Activated T-cell treated with anti-CD3 and anti-CD28 coated beads, Interleukin-2, amount 50 U/mL, for 4 hours (primary cell): ENCODE results near the gene CTSS. TPM values are rescaled to one million over a fixed set of nuclear protein-coding genes. Genes with fewer than 3 reads are reported as not detected.
"Not testable (repeated sequence)": the region's sequence is repeated elsewhere in the genome, so short reads cannot be mapped to it uniquely, and the experiment has no call there.

Experiments used
- ATAC-seq, 2 donors: fragments of 200-7000 bp; cut with Tn5 transposase; one replicate each; pipeline ENCODE4 v1.10.0; 2021
- DNase-seq: peaks from one replicate; pipeline ENCODE4 v3.0.0-alpha.2; 2020
- H3K27me3 Mint-ChIP-seq: one replicate; pipeline ENCODE4 v1.8.0; 2021; ENCODE audit warnings: low read depth, mixed read lengths
- H3K36me3 Mint-ChIP-seq: one replicate; pipeline ENCODE4 v1.8.0; 2022; ENCODE audit warnings: mixed read lengths; ENCODE audit not compliant: insufficient read depth
- H3K4me1 Mint-ChIP-seq: one replicate; pipeline ENCODE4 v1.8.0; 2021; ENCODE audit warnings: low read depth, mixed read lengths
- H3K4me3 Mint-ChIP-seq: one replicate; pipeline ENCODE4 v1.8.0; 2021; ENCODE audit warnings: mild to moderate bottlenecking, moderate library complexity, mixed read lengths
- H3K9me3 Mint-ChIP-seq: one replicate; pipeline ENCODE4 v1.8.0; 2021; ENCODE audit warnings: mixed read lengths
- total RNA-seq, 3 donors: library from RNA; stranded (reverse); gene quantifications; one replicate each; pipeline ENCODE4 v1.2.1, GENCODE V29; 2021

CTSS gene
- total RNA-seq: 10 to 100 TPM; 37.3 to 41.2 (median 37.4) TPM

DNA sequence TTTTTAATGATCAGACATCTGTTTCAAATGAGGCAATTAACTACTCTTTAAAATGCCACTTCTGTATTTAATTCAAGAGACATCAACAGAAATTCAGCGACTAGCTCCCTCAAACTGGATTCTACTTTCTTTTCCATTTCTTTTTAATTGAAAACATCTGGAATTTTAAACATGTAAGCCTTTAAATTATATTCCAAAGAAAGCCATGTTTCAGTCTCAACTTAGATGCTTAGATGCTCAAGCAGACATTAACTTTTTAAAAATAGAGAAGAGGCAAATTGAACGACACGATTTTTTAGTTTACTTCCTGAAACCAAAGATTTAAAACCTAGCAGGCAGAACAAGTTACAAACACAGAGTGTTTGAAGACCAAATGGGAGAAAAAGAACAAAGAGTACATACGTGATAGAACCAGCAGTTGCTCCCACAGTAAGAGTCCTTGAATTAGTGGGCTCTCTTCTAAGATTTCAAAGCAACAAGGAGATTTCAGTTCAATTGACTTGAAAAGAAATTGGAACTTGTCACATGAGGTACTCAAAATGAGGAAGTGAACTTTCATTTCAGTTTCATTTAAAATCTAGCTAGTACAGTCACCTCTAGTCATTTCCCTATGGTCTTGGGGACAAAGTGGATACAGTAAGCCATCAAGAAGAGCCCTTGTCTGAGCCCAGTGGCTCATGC is at the start of gene CTSS:
Gene CTSS, minus strand, starts transcription at position 483 of the 681 bp plus-strand sequence. CDS start 1,015 bp downstream, outside the sequence.
- Mint-ChIP-seq H3K9me3 (no peaks in the 10 kb centered on the region), H3K4me1 (peaks cover 41% of the 10 kb centered on the region), H3K4me3 (peak within 1 kb of the TSS; percentile 97), H3K36me3 (peaks cover 13% of the 10 kb centered on the region), H3K27me3 (no peaks in the 10 kb centered on the region)
- peak; percentile 96 for ATAC-seq
- DNase-seq: no peak

DNA sequence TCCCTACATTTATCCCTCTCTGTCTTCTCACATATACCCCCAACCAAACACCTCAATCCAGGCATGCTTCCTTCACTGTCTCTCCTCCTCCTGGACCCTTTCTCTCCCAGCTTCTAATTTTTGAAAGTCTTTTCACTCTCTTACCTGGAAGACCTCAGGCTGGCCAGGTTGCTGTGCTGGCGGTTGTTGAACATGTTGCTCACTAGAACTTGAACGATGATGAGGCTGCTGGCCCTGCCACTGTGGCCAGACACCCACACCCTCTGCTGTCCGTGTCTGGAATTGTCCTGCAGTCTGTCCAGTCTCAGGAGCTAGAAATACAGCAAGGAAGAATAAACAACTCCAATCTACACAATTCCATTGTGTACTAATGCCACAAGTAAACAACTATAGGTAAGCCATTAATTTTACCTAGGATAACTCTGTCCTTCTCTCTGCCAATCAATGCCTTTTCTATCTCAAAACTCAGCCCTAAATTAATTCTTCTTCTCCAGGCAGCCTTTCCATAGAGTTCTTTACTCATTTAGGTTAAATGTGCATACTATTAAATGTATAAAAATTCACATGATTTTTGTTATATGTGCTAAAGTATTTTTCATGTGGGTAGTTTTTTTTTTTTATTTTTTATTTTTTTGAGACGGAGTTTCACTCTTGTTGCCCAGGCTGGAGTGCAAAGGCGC is 47.6 kb upstream of the CTSS start:
- Mint-ChIP-seq H3K4me3 (no peak overlapping the region), H3K27me3 (no peaks in the 10 kb centered on the region), H3K9me3 (no peaks in the 10 kb centered on the region), H3K4me1 (peaks cover 1% of the 10 kb centered on the region), H3K36me3 (peaks cover 18% of the 10 kb centered on the region)
- no peak for DNase-seq
- no peak for ATAC-seq

DNA sequence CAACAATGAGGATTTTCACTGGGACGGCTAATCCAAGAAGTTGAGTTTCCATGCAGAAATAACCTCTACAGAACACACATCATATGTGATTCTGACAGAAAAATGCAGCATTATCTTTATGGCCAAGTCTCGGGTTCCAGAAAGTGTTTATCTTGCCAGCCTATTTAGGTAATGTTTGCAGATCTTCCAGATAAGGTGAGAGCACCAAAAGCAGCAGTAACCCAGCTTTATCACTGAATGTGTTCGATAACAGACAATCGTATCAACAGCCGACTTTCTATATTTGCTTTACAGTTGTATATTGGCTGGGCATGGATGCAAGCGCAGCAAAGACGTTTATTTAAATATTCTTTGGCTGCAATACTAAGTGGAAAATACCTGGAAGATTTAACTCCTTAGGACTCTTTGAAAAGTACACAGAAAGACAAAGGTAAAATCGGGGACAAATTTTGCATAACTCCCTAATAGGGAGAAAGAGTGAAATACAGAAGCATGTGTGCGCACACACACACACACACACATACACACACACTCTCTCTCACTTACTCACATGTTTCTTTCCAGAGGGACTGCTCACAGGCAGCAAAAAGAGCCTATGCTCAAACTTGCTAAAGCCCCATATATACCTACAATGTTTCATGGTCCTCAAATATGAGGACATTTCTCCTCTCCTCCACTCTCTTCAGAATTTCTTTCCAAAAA is 45.5 kb upstream of the CTSS start:
- Mint-ChIP-seq H3K36me3 (peaks cover 8% of the 10 kb centered on the region), H3K4me1 (peaks cover 8% of the 10 kb centered on the region), H3K9me3 (no peaks in the 10 kb centered on the region), H3K27me3 (no peaks in the 10 kb centered on the region), H3K4me3 (no peak overlapping the region)
- ATAC-seq (no peak), DNase-seq (no peak)

DNA sequence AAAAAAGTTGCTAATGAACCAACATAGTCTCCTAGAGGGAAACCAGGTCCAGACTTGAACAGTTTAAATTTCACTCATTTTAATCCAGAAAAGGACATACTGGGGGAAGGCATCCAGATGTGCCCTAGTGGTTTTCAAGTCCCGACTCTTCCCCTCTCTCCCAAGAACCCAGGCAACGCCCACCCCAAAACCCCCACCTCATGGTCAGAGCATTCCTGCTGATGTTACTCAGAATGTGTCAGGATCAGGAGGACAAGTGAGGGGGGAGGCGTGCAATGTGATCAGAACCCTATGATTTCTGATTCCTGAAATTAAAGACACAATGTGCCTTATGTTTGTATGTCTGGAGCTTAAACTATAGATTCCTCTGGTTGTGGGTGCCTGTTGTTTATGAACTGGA is 44.1 kb upstream of the CTSS start:
- Mint-ChIP-seq H3K4me1 (peaks cover 8% of the 10 kb centered on the region), H3K4me3 (no peak overlapping the region), H3K27me3 (no peaks in the 10 kb centered on the region), H3K9me3 (no peaks in the 10 kb centered on the region), H3K36me3 (peaks cover 4% of the 10 kb centered on the region)
- no peak for ATAC-seq
- DNase-seq: no peak

DNA sequence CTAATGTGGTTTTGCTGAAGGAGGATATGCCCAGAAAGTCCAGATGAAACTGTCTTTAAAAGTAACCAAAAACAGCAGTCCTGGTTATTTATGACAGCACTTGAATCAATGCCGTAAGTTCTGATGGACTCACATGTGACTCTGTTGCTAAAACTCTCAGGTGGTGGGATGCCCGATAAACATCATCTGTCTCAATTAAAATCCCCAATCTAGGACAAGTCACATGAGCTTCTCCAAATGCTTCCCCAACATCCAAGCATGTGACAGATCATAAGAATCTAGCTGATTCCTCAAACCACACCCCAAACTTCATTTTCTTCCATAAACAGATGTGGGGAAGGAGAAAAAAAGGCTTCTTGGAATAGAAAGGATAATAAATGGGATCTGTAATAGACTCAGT is 43.3 kb upstream of the CTSS start:
- peaks cover 8% of the 10 kb centered on the region for H3K4me1 Mint-ChIP-seq
- ATAC-seq (no peak), DNase-seq (no peak)
- peaks cover under 1% of the 10 kb centered on the region for H3K36me3 Mint-ChIP-seq
- no peak overlapping the region for H3K4me3 Mint-ChIP-seq
- H3K9me3 Mint-ChIP-seq: no peaks in the 10 kb centered on the region
- H3K27me3 Mint-ChIP-seq: no peaks in the 10 kb centered on the region

DNA sequence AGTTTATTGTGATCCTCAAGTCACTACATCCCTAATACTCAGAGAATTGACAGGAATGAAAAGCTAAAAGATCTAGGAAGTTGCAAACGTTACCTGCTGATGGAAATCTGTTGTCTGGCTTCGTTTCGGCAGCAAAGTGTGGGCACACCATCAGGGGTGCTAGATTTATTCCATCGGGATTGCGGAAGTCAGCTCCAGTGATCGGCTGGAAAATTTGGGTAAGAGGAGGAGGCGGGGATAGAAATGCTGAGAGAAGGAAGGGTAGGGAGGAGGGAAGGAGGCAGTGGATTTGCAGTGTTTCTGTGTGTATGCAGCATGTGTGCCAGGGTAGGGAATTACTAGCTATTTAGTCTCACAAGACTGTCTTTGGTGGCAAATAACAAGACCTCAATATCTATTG is 42.5 kb upstream of the CTSS start, which contains the start of gene CTSK:
Gene CTSK, minus strand, starts transcription at position 140 of the 400 bp plus-strand sequence. CDS start 1,455 bp downstream, outside the sequence.
- Mint-ChIP-seq H3K27me3 (no peaks in the 10 kb centered on the region), H3K9me3 (no peaks in the 10 kb centered on the region), H3K4me1 (peaks cover 8% of the 10 kb centered on the region), H3K36me3 (peaks cover 4% of the 10 kb centered on the region), H3K4me3 (peak within 1 kb of the TSS; percentile 14)
- DNase-seq (no peak), ATAC-seq (no peak)

DNA sequence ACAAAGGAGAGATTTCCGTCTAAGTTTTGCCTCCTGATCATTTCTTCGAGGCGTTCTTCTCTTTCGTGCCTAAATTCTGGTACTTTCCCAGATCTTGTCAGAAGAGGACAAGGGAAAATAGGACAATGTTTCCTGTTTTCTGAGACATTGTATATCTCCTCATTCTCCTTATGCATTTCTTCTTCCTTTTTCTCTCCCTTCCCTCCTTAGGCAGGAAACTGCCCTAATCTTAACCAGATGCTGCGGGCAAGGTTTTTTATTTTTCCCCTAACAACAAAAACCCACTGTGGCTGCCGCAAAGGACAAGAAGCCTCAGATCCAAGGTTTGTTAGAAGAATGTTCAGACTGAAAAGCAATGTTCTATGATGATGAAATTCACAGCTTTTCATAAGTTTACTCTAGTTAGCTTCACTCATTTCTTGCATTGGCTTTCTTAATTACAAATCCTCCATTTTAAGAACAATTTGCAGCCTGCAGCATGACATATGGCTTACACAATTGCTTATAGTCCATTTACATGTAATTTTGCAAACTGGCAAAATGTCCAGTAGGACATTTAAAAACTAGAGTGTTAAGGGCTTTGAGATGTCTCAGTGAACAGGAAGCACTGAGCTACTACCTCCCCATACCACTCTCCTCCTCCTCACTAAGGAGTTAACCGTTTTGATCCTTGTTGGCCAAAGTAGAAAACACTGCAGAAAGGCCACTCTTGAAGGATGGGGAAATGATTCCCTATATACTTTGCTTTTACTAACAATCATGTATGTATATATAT is 41.9 kb upstream of the CTSS start:
- peaks cover 5% of the 10 kb centered on the region for H3K36me3 Mint-ChIP-seq
- no peaks in the 10 kb centered on the region for H3K27me3 Mint-ChIP-seq
- peaks cover 8% of the 10 kb centered on the region for H3K4me1 Mint-ChIP-seq
- H3K9me3 Mint-ChIP-seq: no peaks in the 10 kb centered on the region
- DNase-seq (no peak), ATAC-seq (no peak)
- H3K4me3 Mint-ChIP-seq: peak overlapping the region; percentile 14

DNA sequence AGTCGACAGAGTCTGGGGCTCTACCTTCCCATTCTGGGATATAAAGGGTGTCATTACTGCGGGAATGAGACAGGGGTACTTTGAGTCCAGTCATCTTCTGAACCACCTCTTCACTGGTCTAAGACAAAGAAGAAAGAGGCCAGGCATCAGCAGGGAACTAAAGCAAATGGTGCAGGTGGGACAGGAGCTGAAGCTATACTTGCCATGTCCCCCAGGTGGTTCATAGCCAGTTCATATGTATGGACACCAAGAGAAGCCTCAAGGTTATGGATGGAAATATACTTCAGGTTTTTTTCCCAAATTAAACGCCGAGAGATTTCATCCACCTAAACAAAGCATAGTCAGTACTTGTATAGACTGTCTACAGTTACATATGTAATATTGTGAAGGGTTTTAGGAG is 40.3 kb upstream of the CTSS start:
- Mint-ChIP-seq H3K9me3 (no peaks in the 10 kb centered on the region), H3K27me3 (no peaks in the 10 kb centered on the region), H3K4me1 (peaks cover 8% of the 10 kb centered on the region), H3K4me3 (no peak overlapping the region), H3K36me3 (peaks cover 5% of the 10 kb centered on the region)
- DNase-seq: no peak
- no peak for ATAC-seq

DNA sequence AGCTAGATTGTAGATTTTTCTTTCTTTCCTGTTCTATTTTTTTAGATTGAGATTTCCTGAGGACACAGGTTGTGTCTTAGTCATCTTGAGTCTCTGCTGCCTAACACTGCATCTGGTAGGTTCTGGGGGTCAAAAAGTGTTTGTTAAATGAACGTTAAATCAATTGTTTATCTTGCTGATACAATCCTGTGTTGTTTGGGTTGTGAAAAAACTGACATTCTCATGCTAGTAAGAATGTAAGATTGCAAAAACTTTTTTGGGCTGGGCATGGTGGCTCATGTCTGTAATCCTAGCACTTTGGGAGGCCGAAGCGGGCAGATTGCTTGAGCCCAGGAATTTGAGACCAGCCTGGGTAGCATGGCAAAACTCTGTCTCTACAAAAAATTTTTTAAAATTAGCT is 39.1 kb upstream of the CTSS start:
- no peaks in the 10 kb centered on the region for H3K9me3 Mint-ChIP-seq
- peaks cover 5% of the 10 kb centered on the region for H3K36me3 Mint-ChIP-seq
- H3K4me1 Mint-ChIP-seq: peaks cover 8% of the 10 kb centered on the region
- no peak overlapping the region for H3K4me3 Mint-ChIP-seq
- no peak for DNase-seq
- ATAC-seq: no peak
- H3K27me3 Mint-ChIP-seq: no peaks in the 10 kb centered on the region

DNA sequence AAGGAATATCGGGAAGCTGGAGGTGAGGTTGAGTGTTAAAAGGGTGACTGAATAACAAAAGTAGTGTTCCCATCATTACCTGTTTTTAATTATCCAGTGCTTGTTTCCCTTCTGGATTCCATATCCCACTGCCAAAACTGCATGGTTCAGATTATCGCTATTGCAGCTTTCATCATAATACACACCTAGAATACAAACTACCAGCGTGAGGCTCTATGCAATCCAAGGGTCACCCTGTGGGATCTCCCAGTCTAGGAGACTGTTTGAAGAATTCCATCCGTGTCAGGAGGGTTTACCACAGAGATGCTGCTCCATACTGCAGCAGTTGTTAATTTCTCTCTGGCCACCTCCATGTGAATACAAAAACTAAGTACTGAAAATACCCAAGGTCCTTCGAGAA is 33.5 kb upstream of the CTSS start:
- DNase-seq (no peak), ATAC-seq (no peak)
- H3K4me3 Mint-ChIP-seq: no peak overlapping the region
- no peaks in the 10 kb centered on the region for H3K27me3 Mint-ChIP-seq
- H3K36me3 Mint-ChIP-seq: peaks cover 32% of the 10 kb centered on the region
- H3K9me3 Mint-ChIP-seq: no peaks in the 10 kb centered on the region
- H3K4me1 Mint-ChIP-seq: no peaks in the 10 kb centered on the region

DNA sequence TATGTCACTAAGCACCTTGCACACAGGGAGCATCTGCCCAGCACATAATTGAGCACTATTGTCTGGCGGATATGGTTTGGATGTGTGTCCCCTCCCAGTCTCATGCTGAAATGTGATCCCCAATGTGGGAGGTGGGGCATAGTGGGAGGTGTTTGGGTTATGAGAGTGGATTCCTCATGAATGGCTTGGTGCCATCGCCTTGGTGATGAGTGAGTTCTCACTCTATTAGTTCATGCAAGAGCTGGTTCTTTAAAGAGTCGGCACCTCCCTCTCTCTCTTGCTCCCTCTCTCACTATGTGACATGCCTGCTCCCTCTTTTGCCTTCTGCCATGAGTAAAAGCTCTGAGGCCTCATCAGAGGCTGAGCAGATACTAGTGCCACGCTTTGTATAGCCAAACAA is 32.9 kb upstream of the CTSS start:
- DNase-seq: no peak
- Mint-ChIP-seq H3K4me1 (no peaks in the 10 kb centered on the region), H3K4me3 (no peak overlapping the region), H3K9me3 (no peaks in the 10 kb centered on the region), H3K36me3 (peaks cover 32% of the 10 kb centered on the region), H3K27me3 (no peaks in the 10 kb centered on the region)
- no peak for ATAC-seq

DNA sequence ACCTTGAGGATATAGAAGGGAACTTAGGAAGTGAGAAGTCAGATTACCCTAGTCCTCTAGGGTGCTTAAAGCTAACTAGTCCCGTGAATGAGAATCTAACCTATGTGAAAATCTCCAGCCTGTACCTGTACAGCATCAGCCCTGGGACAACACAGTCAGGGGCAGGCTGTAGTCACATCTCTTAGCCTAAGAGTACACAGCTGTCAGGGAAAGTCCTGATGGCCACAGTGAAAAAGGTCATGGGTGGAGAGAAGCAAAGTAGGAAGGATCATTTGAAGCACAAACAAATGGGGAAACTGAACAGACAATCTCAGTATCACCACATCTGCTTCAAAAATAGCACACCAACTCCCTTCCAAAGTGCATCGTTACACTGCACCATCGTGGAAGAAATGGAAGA is 30.8 kb upstream of the CTSS start:
- ATAC-seq (no peak), DNase-seq (no peak)
- H3K36me3 Mint-ChIP-seq: peaks cover 26% of the 10 kb centered on the region
- H3K4me1 Mint-ChIP-seq: no peaks in the 10 kb centered on the region
- no peaks in the 10 kb centered on the region for H3K9me3 Mint-ChIP-seq
- H3K27me3 Mint-ChIP-seq: no peaks in the 10 kb centered on the region
- H3K4me3 Mint-ChIP-seq: no peak overlapping the region

DNA sequence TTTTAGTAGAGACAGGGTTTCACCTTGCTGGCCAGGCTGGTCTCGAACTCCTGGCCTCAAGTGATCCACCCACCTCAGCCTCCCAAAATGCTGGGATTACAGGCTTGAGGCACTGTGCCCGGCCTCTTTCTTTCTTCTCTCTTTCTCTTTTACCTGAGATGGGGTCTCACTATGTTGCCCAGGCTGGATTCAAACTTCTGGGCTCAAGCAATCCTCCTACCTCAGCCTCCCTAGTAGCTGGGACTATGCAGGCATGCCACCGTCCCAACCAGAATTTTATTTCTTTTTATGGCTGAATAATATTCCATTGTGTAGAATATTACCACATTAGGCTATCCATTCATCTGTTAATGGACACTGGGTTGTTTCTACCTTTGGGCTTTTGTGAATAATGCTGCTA is 28.2 kb upstream of the CTSS start:
- H3K4me3 Mint-ChIP-seq, ATAC-seq, H3K27me3 Mint-ChIP-seq, DNase-seq, H3K9me3 Mint-ChIP-seq, H3K4me1 Mint-ChIP-seq: not testable (repeated sequence)
- peaks cover 21% of the 10 kb centered on the region for H3K36me3 Mint-ChIP-seq

DNA sequence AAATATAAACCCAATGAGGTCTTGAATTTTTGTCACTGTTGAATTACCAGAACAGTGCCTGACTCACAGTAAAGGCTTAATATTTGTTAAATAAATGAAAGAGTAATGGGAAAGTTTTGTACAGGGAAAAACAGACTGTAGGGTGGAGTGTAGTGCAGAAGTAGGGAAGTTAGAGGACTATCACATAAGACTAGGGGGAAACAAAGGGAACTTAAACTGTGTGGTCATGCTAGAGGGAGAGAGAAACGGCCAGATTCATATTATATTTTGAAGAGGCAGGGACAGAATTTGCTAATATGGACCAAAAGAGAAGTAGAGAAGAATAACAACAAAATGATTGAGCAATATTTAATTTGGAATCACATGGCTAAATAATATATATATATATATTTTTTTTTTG is 27.6 kb upstream of the CTSS start:
- H3K36me3 Mint-ChIP-seq: peaks cover 17% of the 10 kb centered on the region
- H3K4me3 Mint-ChIP-seq: no peak overlapping the region
- no peak for ATAC-seq
- no peaks in the 10 kb centered on the region for H3K27me3 Mint-ChIP-seq
- H3K4me1 Mint-ChIP-seq: no peaks in the 10 kb centered on the region
- DNase-seq: no peak
- no peaks in the 10 kb centered on the region for H3K9me3 Mint-ChIP-seq
